K562 (cell line): Measurements from ENCODE around the gene GMPR. TPM values are rescaled to one million over a fixed set of nuclear protein-coding genes. Genes with fewer than 3 reads are reported as not detected.

ENCODE experiments used
- ATF3 ChIP-seq, 2 experiments: fragments of 450-650 bp in 1 of 2; sonication (generic) in 1 of 2; formaldehyde crosslinking in 1 of 2; IDR thresholded peaks in 1 of 2; conservative IDR thresholded peaks in 1 of 2; 2 replicates each; pipeline versions ENCODE4 v1.6.1 to v1.8.1; 2016 to 2023; ENCODE audit warnings: mild to moderate bottlenecking in 2 of 2, moderate library complexity in 2 of 2, inconsistent platforms in 1 of 2, missing genetic modification reagents in 1 of 2
- ATF7 ChIP-seq: fragments of 450-650 bp; IDR thresholded peaks from 2 replicates; pipeline ENCODE4 v1.7.1; 2014; ENCODE audit warnings: mild to moderate bottlenecking, moderate library complexity
- BRD9 ChIP-seq: fragments of 450-650 bp; IDR thresholded peaks from 2 replicates; pipeline ENCODE4 v1.6.1; 2018; ENCODE audit warnings: low read depth; ENCODE audit not compliant: partially characterized antibody
- CHD4 ChIP-seq: fragments of 200-600 bp; sonication (generic); IDR thresholded peaks from 3 replicates; pipeline ENCODE4 v1.6.1; 2012; ENCODE audit warnings: low read depth, mild to moderate bottlenecking, mixed read lengths, low read length, inconsistent platforms; ENCODE audit not compliant: insufficient read depth, insufficient replicate concordance, poor library complexity, severe bottlenecking
- FOXK1 ChIP-seq: sonication (generic); formaldehyde crosslinking; IDR thresholded peaks from 2 replicates; pipeline ENCODE4 v1.8.0; 2022; ENCODE audit warnings: missing genetic modification reagents, mild to moderate bottlenecking, borderline replicate concordance
- GATAD2A ChIP-seq: fragments of 450-650 bp; IDR thresholded peaks from 2 replicates; pipeline ENCODE4 v1.6.1; 2017
- HBP1 ChIP-seq: fragments of 450-650 bp; formaldehyde crosslinking; IDR thresholded peaks from 2 replicates; pipeline ENCODE4 v1.4.0; 2022; ENCODE audit warnings: missing genetic modification characterization
- HDAC1 ChIP-seq, 2 experiments: fragments of 450-650 bp; IDR thresholded peaks; 2 replicates each; pipeline ENCODE4 v1.6.1; 2016 to 2017; ENCODE audit warnings: inconsistent platforms in 1 of 2, mild to moderate bottlenecking in 1 of 2, moderate library complexity in 1 of 2
- HNRNPLL ChIP-seq: fragments of 200-400 bp; formaldehyde crosslinking; IDR thresholded peaks from 2 replicates; pipeline ENCODE4 v1.6.1; 2017; ENCODE audit warnings: low read length, low read depth, mild to moderate bottlenecking; ENCODE audit not compliant: poor library complexity, severe bottlenecking
- HSF4 ChIP-seq: fragments of 250-450 bp; sonication (Bioruptor Pico); IDR thresholded peaks from 2 replicates; pipeline ENCODE4 v2.1.2; 2022; ENCODE audit warnings: mild to moderate bottlenecking, moderate library complexity, borderline replicate concordance
- KAT7 ChIP-seq: sonication (generic); formaldehyde crosslinking; IDR thresholded peaks from 2 replicates; pipeline ENCODE4 v1.8.0; 2022; ENCODE audit warnings: missing genetic modification reagents, mild to moderate bottlenecking, borderline replicate concordance
- NFXL1 ChIP-seq: fragments of 450-650 bp; formaldehyde crosslinking; IDR thresholded peaks from 2 replicates; pipeline ENCODE4 v1.4.0; 2021; ENCODE audit warnings: mild to moderate bottlenecking
- PHF21A ChIP-seq: fragments of 450-650 bp; IDR thresholded peaks from 2 replicates; pipeline ENCODE4 v1.6.1; 2017; ENCODE audit warnings: low read depth, borderline replicate concordance
- RCOR1 ChIP-seq, 2 experiments: IDR thresholded peaks; 2 replicates each; pipeline ENCODE4 v1.6.1; 2012; ENCODE audit warnings: low read depth in 2 of 2, low read length in 2 of 2, borderline replicate concordance in 1 of 2, improper control_type of control experiment in 1 of 2
- ZEB2 ChIP-seq: fragments of 450-650 bp; IDR thresholded peaks from 2 replicates; pipeline ENCODE4 v1.6.1; 2016
- ZNF121 ChIP-seq: sonication (generic); formaldehyde crosslinking; conservative IDR thresholded peaks from 2 replicates; pipeline ENCODE4 v1.8.0; 2022; ENCODE audit warnings: missing genetic modification reagents
- ZNF561 ChIP-seq: fragments of 450-650 bp; formaldehyde crosslinking; conservative IDR thresholded peaks from 2 replicates; pipeline ENCODE4 v1.4.0; 2020; ENCODE audit warnings: mild to moderate bottlenecking, moderate library complexity
- ZNF75A ChIP-seq: fragments of 450-650 bp; formaldehyde crosslinking; IDR thresholded peaks from 2 replicates; pipeline ENCODE4 v1.4.0; 2020; ENCODE audit warnings: mild to moderate bottlenecking
- polyA plus RNA-seq, 8 experiments: library from polyadenylated mRNA; depleted of rRNA in 4 of 8; stranded (reverse) in 5 of 8; unstranded in 3 of 8; fragments of >200 nt; fragmentation: Nextera tagmentation in 2 of 8; fragmentation: Illumina TruSeq in 1 of 8; extraction: Ambion mirVana in 2 of 8; extraction: Trizol in 1 of 8; gene quantifications; 2 replicates each; pipeline versions ENCODE4 v1.2.1 to v1.2.3, GENCODE V29; 2011 to 2014; ENCODE audit warnings: inconsistent platforms in 1 of 8, missing spikeins in 1 of 8
- total RNA-seq, 7 experiments: library from RNA; depleted of rRNA in 6 of 7; stranded (reverse); fragments of >200 nt in 6 of 7; fragmentation: Illumina TruSeq in 2 of 7; extraction: Trizol in 2 of 7; gene quantifications; 2 replicates each; pipeline versions ENCODE4 v1.2.1 to v1.2.3, GENCODE V29; 2011 to 2021; ENCODE audit warnings: low replicate concordance in 1 of 7
- TF ChIP-seq, protein P1 (sequence below): fragments of 450-650 bp; formaldehyde crosslinking; IDR thresholded peaks from 2 replicates; pipeline ENCODE4 v1.4.0; 2020; ENCODE audit warnings: mild to moderate bottlenecking, moderate library complexity
- TF ChIP-seq, protein P2 (sequence below): IDR thresholded peaks from 2 replicates; pipeline ENCODE4 v1.6.1; 2011; ENCODE audit not compliant: insufficient read length; ENCODE audit errors: extremely low read depth
- TF ChIP-seq, protein P3 (sequence below): fragments of 250-450 bp; sonication (Bioruptor Pico); IDR thresholded peaks from 2 replicates; pipeline ENCODE4 v1.6.1; 2021; ENCODE audit warnings: mild to moderate bottlenecking

GMPR gene
- total and polyA plus RNA-seq, 9 of the 15 experiments (the other 6 are each of a cell fraction or from before 2014, with no cell fraction given) = 34.6 to 83.7 (median 49.8) TPM

DNA sequence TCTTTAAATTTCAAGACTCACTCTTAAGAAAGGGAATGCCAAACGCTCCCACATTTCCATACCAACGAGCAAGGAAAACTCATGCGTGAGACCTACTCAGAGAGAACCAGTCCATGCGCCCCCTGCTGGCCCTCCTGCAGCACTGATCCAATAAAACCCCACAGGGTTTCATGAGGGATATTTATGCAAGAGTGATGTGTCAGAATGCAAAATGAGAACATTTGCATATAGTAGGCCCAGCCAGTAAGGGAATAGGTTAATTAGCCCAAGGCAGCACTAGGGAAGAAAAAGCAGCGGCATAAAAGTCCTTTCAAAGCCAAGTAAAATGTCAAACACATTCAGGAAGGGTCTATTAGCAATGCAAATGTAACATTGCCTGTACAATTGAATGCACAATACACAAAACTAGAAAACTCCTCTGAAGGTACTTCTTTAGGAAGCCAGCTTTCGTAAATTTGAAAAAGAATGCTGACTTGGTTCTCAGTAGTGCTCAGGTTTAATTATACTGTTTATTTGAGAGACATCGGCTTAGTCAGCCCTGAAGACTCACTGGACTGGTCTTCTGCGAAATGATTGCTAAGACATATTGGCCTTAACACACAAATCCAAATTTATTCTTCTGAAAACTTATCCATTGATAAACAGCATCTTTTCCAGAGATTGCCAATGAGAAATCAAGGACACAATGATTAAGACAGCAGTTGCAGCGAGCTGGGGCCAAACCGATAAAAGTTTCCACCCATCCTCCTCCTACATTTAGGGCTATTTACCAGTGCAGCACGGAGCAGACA is 93.2 kb downstream of the GMPR start (continued):
- TF ChIP-seq GATAD2A = no peak
- TF ChIP-seq HSF4 = no peak
- no peak for TF ChIP-seq ATF3 (IDR thresholded peaks at IDR 0.05)
- no peak for TF ChIP-seq ATF3 (CRISPR knock-in tag; conservative IDR thresholded peaks at IDR 0.05)
- no peak for TF ChIP-seq NFXL1 (CRISPR knock-in tag)
- 0 out of 4 replicates have a peak, but pooled peaks of 1 of the 2 experiments have one; percentile 26 for TF ChIP-seq HDAC1 (IDR thresholded peaks at IDR 0.05)
- 0 out of 4 replicates have a peak, but pooled peaks of 1 of the 2 experiments have one; percentile 50 for TF ChIP-seq RCOR1 (IDR thresholded peaks at IDR 0.05; ENCODE audit: borderline replicate concordance in 1 of 2, low read depth in 2 of 2, low read length in 2 of 2)
- TF ChIP-seq HNRNPLL = no peak
- no peak for TF ChIP-seq ZNF561
- TF ChIP-seq HBP1 = no peak
- no peak for TF ChIP-seq KAT7 (CRISPR knock-in tag)
- TF ChIP-seq BRD9 = no peak
- TF ChIP-seq ZNF121 (CRISPR knock-in tag) = no peak
- no peak for TF ChIP-seq CHD4
- TF ChIP-seq FOXK1 (CRISPR knock-in tag) = no peak
- TF ChIP-seq ZNF75A (CRISPR knock-in tag) = no peak
- TF ChIP-seq, protein P1, sequence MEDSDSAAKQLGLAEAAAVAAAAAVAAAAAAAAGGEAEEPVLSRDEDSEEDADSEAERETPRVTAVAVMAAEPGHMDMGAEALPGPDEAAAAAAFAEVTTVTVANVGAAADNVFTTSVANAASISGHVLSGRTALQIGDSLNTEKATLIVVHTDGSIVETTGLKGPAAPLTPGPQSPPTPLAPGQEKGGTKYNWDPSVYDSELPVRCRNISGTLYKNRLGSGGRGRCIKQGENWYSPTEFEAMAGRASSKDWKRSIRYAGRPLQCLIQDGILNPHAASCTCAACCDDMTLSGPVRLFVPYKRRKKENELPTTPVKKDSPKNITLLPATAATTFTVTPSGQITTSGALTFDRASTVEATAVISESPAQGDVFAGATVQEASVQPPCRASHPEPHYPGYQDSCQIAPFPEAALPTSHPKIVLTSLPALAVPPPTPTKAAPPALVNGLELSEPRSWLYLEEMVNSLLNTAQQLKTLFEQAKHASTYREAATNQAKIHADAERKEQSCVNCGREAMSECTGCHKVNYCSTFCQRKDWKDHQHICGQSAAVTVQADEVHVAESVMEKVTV = peak; percentile 48; the same call in 1 of the 2 replicates
- TF ChIP-seq, protein P2, sequence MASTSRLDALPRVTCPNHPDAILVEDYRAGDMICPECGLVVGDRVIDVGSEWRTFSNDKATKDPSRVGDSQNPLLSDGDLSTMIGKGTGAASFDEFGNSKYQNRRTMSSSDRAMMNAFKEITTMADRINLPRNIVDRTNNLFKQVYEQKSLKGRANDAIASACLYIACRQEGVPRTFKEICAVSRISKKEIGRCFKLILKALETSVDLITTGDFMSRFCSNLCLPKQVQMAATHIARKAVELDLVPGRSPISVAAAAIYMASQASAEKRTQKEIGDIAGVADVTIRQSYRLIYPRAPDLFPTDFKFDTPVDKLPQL = no peak
- TF ChIP-seq, protein P3, sequence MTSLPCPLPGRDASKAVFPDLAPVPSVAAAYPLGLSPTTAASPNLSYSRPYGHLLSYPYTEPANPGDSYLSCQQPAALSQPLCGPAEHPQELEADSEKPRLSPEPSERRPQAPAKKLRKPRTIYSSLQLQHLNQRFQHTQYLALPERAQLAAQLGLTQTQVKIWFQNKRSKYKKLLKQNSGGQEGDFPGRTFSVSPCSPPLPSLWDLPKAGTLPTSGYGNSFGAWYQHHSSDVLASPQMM (CRISPR knock-in tag) = no peak
- 0 out of 2 replicates have a peak, but pooled peaks have one; percentile 10 for TF ChIP-seq ATF7
- TF ChIP-seq PHF21A = 0 out of 2 replicates have a peak, but pooled peaks have one; percentile 34
- TF ChIP-seq ZEB2 = no peak
